PC-9 (cell line): ENCODE measurements around the gene AMBRA1. TPM values are rescaled to one million over a fixed set of nuclear protein-coding genes. Genes with fewer than 3 reads are reported as not detected.

Experiments used
- BruUV-seq: library from RNA; stranded (reverse); fragments of 400-500 nt; replicated peaks from 2 replicates; lab custom pipeline; 2021; lab: Mats Ljungman, UMichigan
- CTCF ChIA-PET: fragments of 300-600 bp; sonication (Branson Sonifier 250); formaldehyde crosslinking; loops from one replicate; lab custom pipeline; 2022; ENCODE audit warnings: antibody characterized with exemption; lab: Charles Lee
- POLR2A ChIA-PET: fragments of 300-600 bp; sonication (Branson Sonifier 250); formaldehyde crosslinking; loops from one replicate; lab custom pipeline; 2022; ENCODE audit warnings: antibody characterized with exemption; ENCODE audit not compliant: unreplicated experiment; lab: Charles Lee
- DNase-seq, 2 experiments: peaks; one replicate each; pipeline versions ENCODE4 v3.0.0 to v3.0.0-alpha.2; 2015 to 2022; ENCODE audit warnings: mixed read lengths in 1 of 2
- H2AFZ ChIP-seq: fragments of 200-600 bp; sonication (generic); 2 replicates; pipeline ENCODE4 v1.8.1; 2017; ENCODE audit warnings: antibody characterized with exemption
- H3F3A ChIP-seq: fragments of 200-600 bp; sonication (generic); 2 replicates; pipeline ENCODE4 v1.8.1; 2017; ENCODE audit warnings: antibody characterized with exemption, mild to moderate bottlenecking, low read depth; ENCODE audit not compliant: insufficient read depth
- H3K27ac ChIP-seq: fragments of 200-600 bp; sonication (generic); 2 replicates; pipeline ENCODE4 v1.6.1; 2016; ENCODE audit warnings: mixed run types
- H3K27me3 ChIP-seq: fragments of 200-600 bp; sonication (generic); 2 replicates; pipeline ENCODE4 v1.6.1; 2016; ENCODE audit warnings: low read depth, mixed run types; ENCODE audit not compliant: insufficient read depth
- H3K36me3 ChIP-seq: fragments of 200-600 bp; sonication (generic); 2 replicates; pipeline ENCODE4 v1.6.1; 2016; ENCODE audit warnings: low read depth, mixed run types
- H3K4me1 ChIP-seq: fragments of 200-600 bp; sonication (generic); replicated peaks from 2 replicates; pipeline ENCODE4 v1.6.1; 2016; ENCODE audit warnings: mixed run types; ENCODE audit not compliant: insufficient read depth
- H3K4me2 ChIP-seq: fragments of 200-600 bp; sonication (generic); 2 replicates; pipeline ENCODE4 v1.6.1; 2017; ENCODE audit warnings: mixed run types
- H3K4me3 ChIP-seq: fragments of 200-600 bp; sonication (generic); 2 replicates; pipeline ENCODE4 v1.6.1; 2016; ENCODE audit warnings: mixed run types
- H3K79me2 ChIP-seq: fragments of 200-600 bp; sonication (generic); 2 replicates; pipeline ENCODE4 v1.6.1; 2017; ENCODE audit warnings: low read depth, mixed run types
- H3K9me2 ChIP-seq: fragments of 200-600 bp; sonication (generic); 2 replicates; pipeline ENCODE4 v1.8.1; 2017; ENCODE audit warnings: mild to moderate bottlenecking; ENCODE audit not compliant: insufficient read depth
- H3K9me3 ChIP-seq: fragments of 200-600 bp; sonication (generic); 2 replicates; pipeline ENCODE4 v1.8.1; 2016; ENCODE audit warnings: low read depth; ENCODE audit not compliant: insufficient read depth
- H4K20me1 ChIP-seq: fragments of 200-600 bp; sonication (generic); 2 replicates; pipeline ENCODE4 v1.8.1; 2017; ENCODE audit not compliant: insufficient read depth
- CTCF ChIP-seq: fragments of 200-600 bp; sonication (generic); conservative IDR thresholded peaks from 2 replicates; pipeline ENCODE4 v1.6.1; 2017; ENCODE audit warnings: mixed run types, antibody characterized with exemption, mild to moderate bottlenecking, moderate library complexity
- EZH2 ChIP-seq: fragments of 200-600 bp; sonication (generic); IDR thresholded peaks from 2 replicates; pipeline ENCODE4 v1.8.0; 2017; ENCODE audit warnings: antibody characterized with exemption, low read depth
- intact Hi-C: fragments of 100-400 bp; cut with micrococcal nuclease; formaldehyde crosslinking; loops from one replicate; pipeline ENCODE4 v1.10.0; 2022; ENCODE audit not compliant: unreplicated experiment
- total RNA-seq: library from RNA; stranded (reverse); gene quantifications from 2 replicates; pipeline ENCODE4 v1.2.3, GENCODE V29; 2021

AMBRA1 gene
- total RNA-seq, 1 experiment from 2014 or later, result 41.4 TPM

GRCh38 chr11:46389450-46390330, 204.1 kb downstream of the AMBRA1 start:
- Histone ChIP-seq H3K27ac (no peak overlapping the region), H3K27me3 (peaks cover 22% of the 10 kb centered on the region), H4K20me1 (peaks cover 17% of the 10 kb centered on the region), H3K36me3 (no peaks in the 10 kb centered on the region), H3K4me2 (peak overlapping the region; percentile 83), H3K79me2 (no peaks in the 10 kb centered on the region), H3K4me1 (peaks cover 13% of the 10 kb centered on the region), H3K9me3 (no peaks in the 10 kb centered on the region), H3K9me2 (no peaks in the 10 kb centered on the region), H3F3A (peaks cover 10% of the 10 kb centered on the region), H2AFZ (no peak overlapping the region; the same call in 1 of the 2 replicates), H3K4me3 (peak overlapping the region; percentile 54)
- DNase-seq, result peak; percentile 50 to 83
- POLR2A ChIA-PET, result interaction anchor here (0.5 kb wide), 1 partner anchor 169 kb away, joined by 3 read pairs; no protein-coding TSS in a partner anchor
- TF ChIP-seq EZH2 (peak; percentile 28; the same call in 1 of the 2 replicates), CTCF (peak; percentile 82)
- no TSS peak for BruUV-seq
- intact Hi-C loops, result loop anchor here (1.0 kb wide), 2 partner anchors 148 to 542 kb away; partner anchors contain the start of gene CRY2
- CTCF ChIA-PET, result interaction anchor here (1.0 kb wide), 1 partner anchor 228 kb away, joined by 4 read pairs; the partner anchor contains the start of gene ATG13

GRCh38 chr11:46388619-46389449, 205.0 kb downstream of the AMBRA1 start:
- Histone ChIP-seq H3K9me2 (no peaks in the 10 kb centered on the region), H3K4me1 (peaks cover 17% of the 10 kb centered on the region), H3K4me2 (peak overlapping the region; percentile 83), H2AFZ (no peak overlapping the region), H3K4me3 (peak overlapping the region; percentile 54; the same call in 1 of the 2 replicates), H3F3A (peaks cover 5% of the 10 kb centered on the region), H3K36me3 (no peaks in the 10 kb centered on the region), H3K27me3 (peaks cover 22% of the 10 kb centered on the region), H3K9me3 (no peaks in the 10 kb centered on the region), H3K79me2 (no peaks in the 10 kb centered on the region), H3K27ac (no peak overlapping the region), H4K20me1 (peaks cover 17% of the 10 kb centered on the region)
- CTCF ChIA-PET, result interaction anchor here (0.6 to 1.0 kb wide), 3 partner anchors 22 to 464 kb away, joined by 3 to 6 read pairs (median 4); partner anchors contain the start of gene ATG13
- no peak for TF ChIP-seq CTCF
- no peak for TF ChIP-seq EZH2
- POLR2A ChIA-PET, result interaction anchor here (0.5 to 0.6 kb wide), 2 partner anchors 35 to 170 kb away, joined by 3 read pairs; no protein-coding TSS in a partner anchor
- no TSS peak for BruUV-seq
- intact Hi-C loops, result loop anchor here (1.0 kb wide), 2 partner anchors 148 to 542 kb away; partner anchors contain the start of gene CRY2
- DNase-seq, result peak in 1 of 2 experiments; percentile 26
